Lower leg skin (tissue), 3 donors: ENCODE results near the gene MYT1.

Experiments
- POLR2A ChIP-seq, 2 donors: fragments of 450-650 bp; IDR thresholded peaks; one replicate each; pipeline ENCODE4 v1.6.1; 2016 to 2017; ENCODE audit warnings: antibody characterized with exemption in 2 of 2, mild to moderate bottlenecking in 1 of 2, moderate library complexity in 1 of 2
- TF ChIP-seq, protein P1 (sequence below), 3 donors: fragments of 450-650 bp; IDR thresholded peaks; one replicate each; pipeline ENCODE4 v1.5.1; 2016; ENCODE audit warnings: antibody characterized with exemption in 3 of 3, mild to moderate bottlenecking in 3 of 3, moderate library complexity in 2 of 3

DNA sequence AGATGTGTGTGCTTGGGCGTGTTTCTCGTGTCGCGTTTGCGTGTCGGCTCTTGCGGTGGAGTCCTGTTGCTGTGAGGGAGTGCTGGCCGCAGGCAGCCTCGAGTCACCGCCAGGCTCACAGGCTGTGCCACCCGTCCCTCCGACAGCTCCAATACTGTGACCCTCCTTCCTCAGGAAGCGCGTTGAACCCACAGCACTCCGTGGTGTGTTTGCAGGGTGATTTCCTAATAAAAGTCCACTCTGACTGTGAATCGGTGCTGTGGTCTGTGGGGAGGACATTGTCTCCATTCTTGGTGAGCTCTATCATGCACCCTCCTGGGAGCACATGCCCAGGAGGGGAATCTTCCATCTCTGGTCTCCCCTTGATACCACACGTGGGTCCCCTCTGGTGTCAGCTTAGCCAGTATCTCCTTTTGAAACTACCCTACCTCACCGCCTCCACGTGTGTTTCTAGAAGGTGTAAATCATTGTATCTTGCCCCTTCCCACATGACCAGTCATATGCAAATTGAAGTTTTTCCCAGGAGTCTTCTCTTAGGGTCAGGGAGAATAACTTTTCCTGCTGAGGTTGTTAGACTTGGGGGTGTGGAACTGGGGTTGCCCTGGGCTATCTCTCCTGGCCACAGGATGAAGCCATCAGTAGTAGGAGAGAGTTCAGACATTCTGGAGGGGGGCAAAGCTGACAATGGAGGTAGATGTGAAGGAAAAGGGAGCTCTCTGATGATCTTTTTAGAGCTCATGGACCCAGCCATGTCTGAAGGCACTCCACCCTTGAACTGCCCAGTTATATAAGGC, 77.9 kb downstream of the MYT1 start:
- TF ChIP-seq, protein P1, sequence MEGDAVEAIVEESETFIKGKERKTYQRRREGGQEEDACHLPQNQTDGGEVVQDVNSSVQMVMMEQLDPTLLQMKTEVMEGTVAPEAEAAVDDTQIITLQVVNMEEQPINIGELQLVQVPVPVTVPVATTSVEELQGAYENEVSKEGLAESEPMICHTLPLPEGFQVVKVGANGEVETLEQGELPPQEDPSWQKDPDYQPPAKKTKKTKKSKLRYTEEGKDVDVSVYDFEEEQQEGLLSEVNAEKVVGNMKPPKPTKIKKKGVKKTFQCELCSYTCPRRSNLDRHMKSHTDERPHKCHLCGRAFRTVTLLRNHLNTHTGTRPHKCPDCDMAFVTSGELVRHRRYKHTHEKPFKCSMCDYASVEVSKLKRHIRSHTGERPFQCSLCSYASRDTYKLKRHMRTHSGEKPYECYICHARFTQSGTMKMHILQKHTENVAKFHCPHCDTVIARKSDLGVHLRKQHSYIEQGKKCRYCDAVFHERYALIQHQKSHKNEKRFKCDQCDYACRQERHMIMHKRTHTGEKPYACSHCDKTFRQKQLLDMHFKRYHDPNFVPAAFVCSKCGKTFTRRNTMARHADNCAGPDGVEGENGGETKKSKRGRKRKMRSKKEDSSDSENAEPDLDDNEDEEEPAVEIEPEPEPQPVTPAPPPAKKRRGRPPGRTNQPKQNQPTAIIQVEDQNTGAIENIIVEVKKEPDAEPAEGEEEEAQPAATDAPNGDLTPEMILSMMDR (IDR thresholded peaks at IDR 0.05), result no peak
- no peak for TF ChIP-seq POLR2A (IDR thresholded peaks at IDR 0.05)
